Measurements from ENCODE around the gene GSAP.

DNA sequence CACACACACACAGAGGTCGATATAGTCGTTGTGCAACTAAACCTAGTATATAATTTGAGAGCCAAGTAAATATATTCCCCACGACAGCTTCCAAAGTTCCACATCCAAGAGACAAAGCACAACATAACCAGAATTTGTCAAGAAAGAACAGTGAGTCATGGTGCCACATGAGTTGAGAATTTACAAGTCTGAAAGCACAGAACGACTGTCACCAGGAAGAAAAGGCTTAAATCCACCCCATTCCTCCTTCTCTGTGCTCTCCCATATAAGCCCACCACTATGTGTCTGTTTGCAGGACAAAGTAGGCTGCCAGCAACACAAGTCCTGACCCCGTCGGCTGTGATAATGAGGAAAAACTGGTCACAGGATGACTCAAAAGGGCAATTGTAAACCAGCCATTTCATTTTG, 32.8 kb downstream of the GSAP start:
- TF ChIP-seq, protein P1, sequence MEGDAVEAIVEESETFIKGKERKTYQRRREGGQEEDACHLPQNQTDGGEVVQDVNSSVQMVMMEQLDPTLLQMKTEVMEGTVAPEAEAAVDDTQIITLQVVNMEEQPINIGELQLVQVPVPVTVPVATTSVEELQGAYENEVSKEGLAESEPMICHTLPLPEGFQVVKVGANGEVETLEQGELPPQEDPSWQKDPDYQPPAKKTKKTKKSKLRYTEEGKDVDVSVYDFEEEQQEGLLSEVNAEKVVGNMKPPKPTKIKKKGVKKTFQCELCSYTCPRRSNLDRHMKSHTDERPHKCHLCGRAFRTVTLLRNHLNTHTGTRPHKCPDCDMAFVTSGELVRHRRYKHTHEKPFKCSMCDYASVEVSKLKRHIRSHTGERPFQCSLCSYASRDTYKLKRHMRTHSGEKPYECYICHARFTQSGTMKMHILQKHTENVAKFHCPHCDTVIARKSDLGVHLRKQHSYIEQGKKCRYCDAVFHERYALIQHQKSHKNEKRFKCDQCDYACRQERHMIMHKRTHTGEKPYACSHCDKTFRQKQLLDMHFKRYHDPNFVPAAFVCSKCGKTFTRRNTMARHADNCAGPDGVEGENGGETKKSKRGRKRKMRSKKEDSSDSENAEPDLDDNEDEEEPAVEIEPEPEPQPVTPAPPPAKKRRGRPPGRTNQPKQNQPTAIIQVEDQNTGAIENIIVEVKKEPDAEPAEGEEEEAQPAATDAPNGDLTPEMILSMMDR (IDR thresholded peaks at IDR 0.05) = no peak
- no peak for TF ChIP-seq ZFX (IDR thresholded peaks at IDR 0.05; ENCODE audit: borderline replicate concordance)
